HK-2 (cell line): ENCODE measurements around the gene SERPINF2.
"Not testable (repeated sequence)": the region's sequence is repeated elsewhere in the genome, so short reads cannot be mapped to it uniquely, and the experiment has no call there.

Source experiments
- DNase-seq: peaks from one replicate; pipeline ENCODE4 v3.0.0-alpha.2; 2018; ENCODE audit not compliant: unreplicated experiment

SERPINF2 gene

GRCh38 chr17:1716076-1716911 is 26.4 kb upstream of the SERPINF2 start:
- peak; percentile 98 for DNase-seq

- DNase-seq = peak; percentile 94
Observed at GRCh38 chr17:1716912-1717695, 25.6 kb upstream of the SERPINF2 start.

DNA sequence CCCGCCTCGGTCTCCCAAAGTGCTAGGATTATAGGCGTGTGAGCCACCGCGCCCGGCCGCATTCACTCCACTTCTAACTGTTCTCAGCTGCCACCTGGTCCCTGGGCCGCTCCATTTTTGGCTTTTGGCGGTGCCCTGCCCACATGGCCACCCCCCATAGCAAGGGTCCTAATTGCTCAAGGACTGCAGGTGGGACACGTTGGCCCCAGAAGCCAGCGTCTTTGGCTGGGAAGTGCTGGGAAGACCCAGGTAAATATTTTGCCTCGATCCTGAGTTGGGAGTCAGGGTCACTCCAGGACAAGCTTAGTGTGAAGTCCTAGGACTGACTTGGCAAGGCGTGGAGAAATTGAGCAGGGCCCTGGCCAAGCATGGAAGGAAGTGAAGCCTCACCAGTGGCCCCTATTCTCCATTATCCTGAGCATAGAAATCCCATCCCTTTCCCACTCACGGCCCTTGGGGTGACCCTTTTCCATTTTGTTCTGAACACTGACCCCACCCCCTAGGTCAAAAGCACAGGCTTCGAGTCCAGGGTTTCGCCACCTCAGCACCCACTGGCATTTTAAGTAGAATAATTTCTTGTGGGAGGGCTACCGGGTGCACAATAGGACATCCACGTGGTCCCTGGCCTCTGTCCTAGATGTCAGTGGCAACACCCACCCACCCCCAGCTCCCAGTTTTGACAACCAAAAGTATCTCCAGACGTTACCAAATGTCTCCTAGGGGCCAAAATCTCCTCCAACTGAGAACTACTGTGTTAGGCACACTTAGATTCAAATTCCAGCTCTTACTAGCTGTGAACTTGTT is 24.1 kb upstream of the SERPINF2 start:
- DNase-seq = no peak

GRCh38 chr17:1720856-1721386 is 21.8 kb upstream of the SERPINF2 start:
- DNase-seq = peak; percentile 62

GRCh38 chr17:1722022-1722421 is 20.6 kb upstream of the SERPINF2 start:
- DNase-seq = not testable (repeated sequence)

DNA sequence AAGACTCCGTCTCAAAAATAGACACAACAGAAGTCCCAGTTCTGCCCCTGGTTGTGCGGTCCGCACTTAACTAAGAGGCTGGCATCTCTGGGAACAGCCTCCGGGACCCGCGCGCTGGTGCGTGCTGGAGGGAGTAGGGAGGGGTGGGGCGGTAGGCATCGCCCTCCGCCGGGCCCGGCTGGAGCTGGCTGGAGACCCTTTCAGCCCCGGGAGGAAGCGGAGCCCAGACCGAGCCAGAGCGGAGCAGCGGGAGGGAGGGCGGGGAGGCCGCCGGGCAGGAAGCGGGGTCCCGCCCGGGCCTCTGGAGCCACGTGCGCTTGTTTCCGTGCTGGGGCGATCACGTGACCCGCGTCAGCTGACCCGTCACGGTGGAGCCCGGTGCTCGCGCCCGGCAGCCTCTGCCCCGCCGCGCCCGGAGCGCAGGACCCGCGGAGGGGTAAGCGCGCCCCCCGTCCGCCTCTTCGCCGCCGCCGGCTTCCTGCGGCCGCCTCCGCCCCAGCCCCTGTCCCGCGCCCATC is 18.3 kb upstream of the SERPINF2 start, which contains the start of gene WDR81:
Gene WDR81 (plus strand): TSS at position 354 of the 518 bp plus-strand sequence. CDS start 256 bp downstream, outside the sequence.
- peak; percentile 88 for DNase-seq

GRCh38 chr17:1724869-1725641 is 17.6 kb upstream of the SERPINF2 start:
- no peak for DNase-seq

GRCh38 chr17:1725642-1726511 is 16.8 kb upstream of the SERPINF2 start:
- DNase-seq = no peak

- DNase-seq = no peak
Observed at GRCh38 chr17:1726626-1727257, 15.9 kb upstream of the SERPINF2 start.

DNA sequence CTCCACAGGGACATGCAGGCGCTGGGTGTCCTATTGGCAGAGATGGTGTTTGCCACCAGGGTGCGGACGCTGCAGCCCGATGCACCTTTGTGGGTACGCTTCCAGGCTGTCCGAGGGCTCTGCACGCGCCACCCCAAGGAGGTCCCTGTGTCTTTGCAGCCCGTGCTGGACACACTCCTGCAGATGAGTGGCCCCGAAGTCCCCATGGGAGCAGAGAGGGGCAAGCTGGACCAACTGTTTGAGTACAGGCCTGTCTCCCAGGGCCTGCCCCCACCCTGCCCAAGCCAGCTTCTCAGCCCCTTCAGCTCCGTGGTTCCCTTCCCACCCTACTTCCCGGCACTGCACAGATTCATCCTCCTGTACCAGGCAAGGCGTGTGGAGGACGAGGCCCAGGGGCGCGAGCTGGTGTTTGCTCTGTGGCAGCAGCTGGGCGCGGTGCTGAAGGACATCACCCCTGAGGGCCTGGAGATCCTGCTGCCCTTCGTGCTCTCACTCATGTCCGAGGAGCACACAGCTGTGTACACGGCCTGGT is 15.3 kb upstream of the SERPINF2 start:
- no peak for DNase-seq

GRCh38 chr17:1727876-1728630 is 14.6 kb upstream of the SERPINF2 start:
- no peak for DNase-seq

DNA sequence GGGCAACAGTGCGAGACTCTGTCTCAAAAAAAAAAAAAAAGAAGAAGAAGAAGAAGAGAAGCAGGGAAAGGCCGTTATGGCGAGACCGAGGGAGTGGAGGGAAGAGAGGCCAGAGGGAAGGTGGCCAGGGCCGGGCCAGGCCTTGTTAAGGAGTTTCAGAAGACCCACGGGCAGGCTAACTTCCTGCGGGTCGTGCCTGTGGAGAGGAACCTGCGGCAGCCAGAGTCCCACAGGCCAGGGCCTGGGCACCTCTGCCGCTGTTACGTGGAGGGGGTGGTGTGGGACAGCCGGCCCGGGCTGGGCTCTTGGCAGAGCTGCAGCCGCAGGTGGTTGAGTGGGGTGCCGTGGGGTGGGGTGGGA is 12.7 kb upstream of the SERPINF2 start:
- DNase-seq = no peak

GRCh38 chr17:1730326-1731193 is 12.1 kb upstream of the SERPINF2 start:
- peak; percentile 93 for DNase-seq

- no peak for DNase-seq
Observed at GRCh38 chr17:1731194-1731506, 11.5 kb upstream of the SERPINF2 start.

DNA sequence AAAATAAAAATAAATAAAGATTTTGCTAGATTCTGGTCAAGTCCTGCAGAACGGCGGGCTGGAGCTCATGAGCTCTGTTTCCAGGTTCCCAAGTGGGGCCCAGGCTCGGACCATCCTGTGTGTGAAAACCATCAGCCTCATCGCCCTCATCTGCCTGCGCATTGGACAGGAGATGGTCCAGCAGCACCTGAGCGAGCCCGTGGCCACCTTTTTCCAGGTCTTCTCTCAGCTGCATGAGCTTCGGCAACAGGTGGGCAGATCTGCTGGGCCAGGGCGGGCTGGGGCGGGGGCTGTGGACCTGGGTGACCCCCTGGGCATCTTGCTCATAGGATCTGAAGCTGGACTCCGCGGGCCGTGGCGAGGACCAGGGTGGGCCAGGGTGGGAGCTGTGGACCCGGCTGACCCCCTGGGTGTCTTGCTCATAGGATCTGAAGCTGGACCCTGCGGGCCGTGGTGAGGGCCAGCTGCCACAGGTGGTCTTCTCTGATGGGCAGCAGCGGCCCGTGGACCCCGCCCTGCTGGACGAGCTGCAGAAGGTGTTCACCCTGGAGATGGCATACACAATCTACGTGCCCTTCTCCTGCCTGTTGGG is 10.3 kb upstream of the SERPINF2 start:
- DNase-seq = no peak

GRCh38 chr17:1732833-1733321 is 9.8 kb upstream of the SERPINF2 start:
- no peak for DNase-seq

DNA sequence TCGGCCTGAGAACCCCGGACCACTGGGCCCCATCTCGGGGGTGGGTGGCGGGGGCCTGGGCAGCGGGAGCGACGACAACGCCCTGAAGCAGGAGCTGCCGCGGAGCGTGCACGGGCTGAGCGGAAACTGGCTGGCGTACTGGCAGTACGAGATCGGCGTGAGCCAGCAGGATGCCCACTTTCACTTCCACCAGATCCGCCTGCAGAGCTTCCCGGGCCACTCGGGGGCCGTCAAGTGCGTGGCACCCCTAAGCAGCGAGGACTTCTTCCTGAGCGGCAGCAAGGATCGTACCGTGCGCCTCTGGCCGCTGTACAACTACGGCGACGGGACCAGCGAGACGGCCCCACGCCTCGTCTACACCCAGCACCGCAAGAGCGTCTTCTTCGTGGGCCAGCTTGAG is 8.9 kb upstream of the SERPINF2 start:
- DNase-seq = no peak
